ENCODE data around the gene APBA2. TPM values are rescaled to one million over a fixed set of nuclear protein-coding genes. Genes with fewer than 3 reads are reported as not detected.

APBA2 gene
- total RNA-seq, 1 experiment from 2014 or later: 53.3 TPM

- Histone ChIP-seq H3K4me1 (replicated peaks) (peaks cover 46% of the 10 kb centered on the region), H3K9me3 (replicated peaks) (peaks cover 9% of the 10 kb centered on the region), H3K36me3 (peaks cover 5% of the 10 kb centered on the region; the same call in 1 of the 2 replicates), H3K27me3 (replicated peaks) (no peaks in the 10 kb centered on the region), H3K4me3 (no peak overlapping the region), H3K27ac (no peak overlapping the region)
- DNase-seq (ENCODE audit: low read depth in 1 of 2, low spot score in 2 of 2): no peak
These were observed 9.4 kb downstream of the APBA2 start for GRCh38 chr15:28895146-28895545.

GRCh38 chr15:28895566-28895965 is 9.8 kb downstream of the APBA2 start:
- H3K27ac ChIP-seq: peak overlapping the region; percentile 83; the same call in 1 of the 2 replicates
- no peaks in the 10 kb centered on the region for H3K27me3 ChIP-seq (replicated peaks)
- H3K4me3 ChIP-seq: no peak overlapping the region
- H3K4me1 ChIP-seq (replicated peaks): peaks cover 46% of the 10 kb centered on the region
- H3K36me3 ChIP-seq: peaks cover 5% of the 10 kb centered on the region; the same call in 1 of the 2 replicates
- DNase-seq (ENCODE audit: low read depth in 1 of 2, low spot score in 2 of 2): no peak
- peaks cover 9% of the 10 kb centered on the region for H3K9me3 ChIP-seq (replicated peaks)

GRCh38 chr15:28896951-28897350 is 11.2 kb downstream of the APBA2 start:
- H3K36me3 ChIP-seq: peaks cover 5% of the 10 kb centered on the region; the same call in 1 of the 2 replicates
- DNase-seq (ENCODE audit: low read depth in 1 of 2, low spot score in 2 of 2): peak; percentile 67 to 96
- H3K4me3 ChIP-seq: no peak overlapping the region
- peaks cover 9% of the 10 kb centered on the region for H3K9me3 ChIP-seq (replicated peaks)
- peaks cover 53% of the 10 kb centered on the region for H3K4me1 ChIP-seq (replicated peaks)
- H3K27ac ChIP-seq: peak overlapping the region; percentile 83
- H3K27me3 ChIP-seq (replicated peaks): no peaks in the 10 kb centered on the region

GRCh38 chr15:28897861-28898585 is 12.2 kb downstream of the APBA2 start:
- peaks cover 9% of the 10 kb centered on the region for H3K9me3 ChIP-seq (replicated peaks)
- DNase-seq (ENCODE audit: low read depth in 1 of 2, low spot score in 2 of 2): no peak
- no peaks in the 10 kb centered on the region for H3K27me3 ChIP-seq (replicated peaks)
- H3K4me1 ChIP-seq (replicated peaks): peaks cover 47% of the 10 kb centered on the region
- H3K36me3 ChIP-seq: peaks cover 5% of the 10 kb centered on the region; the same call in 1 of the 2 replicates
- H3K4me3 ChIP-seq: no peak overlapping the region
- no peak overlapping the region for H3K27ac ChIP-seq

GRCh38 chr15:28899061-28899738 is 13.4 kb downstream of the APBA2 start:
- peaks cover 43% of the 10 kb centered on the region for H3K4me1 ChIP-seq (replicated peaks)
- H3K9me3 ChIP-seq (replicated peaks): peaks cover 9% of the 10 kb centered on the region
- H3K4me3 ChIP-seq: no peak overlapping the region
- peaks cover 5% of the 10 kb centered on the region; the same call in 1 of the 2 replicates for H3K36me3 ChIP-seq
- no peak overlapping the region for H3K27ac ChIP-seq
- DNase-seq (ENCODE audit: low read depth in 1 of 2, low spot score in 2 of 2): no peak
- H3K27me3 ChIP-seq (replicated peaks): no peaks in the 10 kb centered on the region

GRCh38 chr15:28900041-28900891 is 14.5 kb downstream of the APBA2 start:
- Histone ChIP-seq H3K4me1 (replicated peaks) (peaks cover 43% of the 10 kb centered on the region), H3K27ac (no peak overlapping the region), H3K9me3 (replicated peaks) (peaks cover 9% of the 10 kb centered on the region), H3K27me3 (replicated peaks) (no peaks in the 10 kb centered on the region), H3K36me3 (peaks cover 5% of the 10 kb centered on the region; the same call in 1 of the 2 replicates), H3K4me3 (no peak overlapping the region)
- no peak for DNase-seq (ENCODE audit: low read depth in 1 of 2, low spot score in 2 of 2)

- DNase-seq (ENCODE audit: low read depth in 1 of 2, low spot score in 2 of 2): no peak
- peaks cover 4% of the 10 kb centered on the region; the same call in 1 of the 2 replicates for H3K36me3 ChIP-seq
These were observed 15.3 kb downstream of the APBA2 start for GRCh38 chr15:28900892-28901586.

GRCh38 chr15:28901587-28901980 is 15.8 kb downstream of the APBA2 start:
- Histone ChIP-seq H3K4me3 (no peak overlapping the region), H3K4me1 (replicated peaks) (peaks cover 35% of the 10 kb centered on the region), H3K27me3 (replicated peaks) (no peaks in the 10 kb centered on the region), H3K36me3 (no peaks in the 10 kb centered on the region; the same call in 1 of the 2 replicates), H3K9me3 (replicated peaks) (peaks cover 1% of the 10 kb centered on the region), H3K27ac (no peak overlapping the region)
- DNase-seq (ENCODE audit: low read depth in 1 of 2, low spot score in 2 of 2): no peak

More at GRCh38 chr15:28900892-28901586, 15.3 kb downstream of the APBA2 start:
- Histone ChIP-seq H3K4me1 (replicated peaks) (peaks cover 40% of the 10 kb centered on the region), H3K9me3 (replicated peaks) (peaks cover 7% of the 10 kb centered on the region), H3K27ac (no peak overlapping the region), H3K27me3 (replicated peaks) (no peaks in the 10 kb centered on the region), H3K4me3 (no peak overlapping the region)

GRCh38 chr15:28901987-28902745 is 16.4 kb downstream of the APBA2 start:
- Histone ChIP-seq H3K4me3 (no peak overlapping the region), H3K9me3 (replicated peaks) (no peaks in the 10 kb centered on the region), H3K27ac (no peak overlapping the region), H3K4me1 (replicated peaks) (peaks cover 29% of the 10 kb centered on the region), H3K36me3 (no peaks in the 10 kb centered on the region), H3K27me3 (replicated peaks) (no peaks in the 10 kb centered on the region)
- no peak for DNase-seq (ENCODE audit: low read depth in 1 of 2, low spot score in 2 of 2)

GRCh38 chr15:28902856-28903255 is 17.1 kb downstream of the APBA2 start:
- no peak overlapping the region for H3K4me3 ChIP-seq
- no peaks in the 10 kb centered on the region for H3K36me3 ChIP-seq
- peaks cover 22% of the 10 kb centered on the region for H3K4me1 ChIP-seq (replicated peaks)
- H3K9me3 ChIP-seq (replicated peaks): no peaks in the 10 kb centered on the region
- H3K27ac ChIP-seq: no peak overlapping the region
- H3K27me3 ChIP-seq (replicated peaks): no peaks in the 10 kb centered on the region
- DNase-seq (ENCODE audit: low read depth in 1 of 2, low spot score in 2 of 2): no peak

GRCh38 chr15:28903555-28903954 is 17.8 kb downstream of the APBA2 start:
- peaks cover 15% of the 10 kb centered on the region for H3K4me1 ChIP-seq (replicated peaks)
- no peak for DNase-seq (ENCODE audit: low read depth in 1 of 2, low spot score in 2 of 2)
- no peaks in the 10 kb centered on the region for H3K9me3 ChIP-seq (replicated peaks)
- H3K36me3 ChIP-seq: no peaks in the 10 kb centered on the region
- H3K27ac ChIP-seq: no peak overlapping the region
- H3K4me3 ChIP-seq: no peak overlapping the region
- no peaks in the 10 kb centered on the region for H3K27me3 ChIP-seq (replicated peaks)

GRCh38 chr15:28904003-28904402 is 18.2 kb downstream of the APBA2 start:
- no peaks in the 10 kb centered on the region for H3K27me3 ChIP-seq (replicated peaks)
- H3K9me3 ChIP-seq (replicated peaks): no peaks in the 10 kb centered on the region
- no peaks in the 10 kb centered on the region for H3K36me3 ChIP-seq
- no peak for DNase-seq (ENCODE audit: low read depth in 1 of 2, low spot score in 2 of 2)
- no peak overlapping the region for H3K27ac ChIP-seq
- peaks cover 11% of the 10 kb centered on the region for H3K4me1 ChIP-seq (replicated peaks)
- H3K4me3 ChIP-seq: no peak overlapping the region
